Activated naive CD8-positive, alpha-beta T cell treated with anti-CD3 and anti-CD28 coated beads, Interleukin-2, amount 50 U/mL, for 16 hours (primary cell): ENCODE data around the gene TUSC2.
"Not testable (repeated sequence)": the region's sequence is repeated elsewhere in the genome, so short reads cannot be mapped to it uniquely, and the experiment has no call there.

Experiments
- DNase-seq: peaks from one replicate; pipeline ENCODE4 v3.0.0-alpha.2; 2020; ENCODE audit warnings: low read depth, low spot score

TUSC2 gene

DNA sequence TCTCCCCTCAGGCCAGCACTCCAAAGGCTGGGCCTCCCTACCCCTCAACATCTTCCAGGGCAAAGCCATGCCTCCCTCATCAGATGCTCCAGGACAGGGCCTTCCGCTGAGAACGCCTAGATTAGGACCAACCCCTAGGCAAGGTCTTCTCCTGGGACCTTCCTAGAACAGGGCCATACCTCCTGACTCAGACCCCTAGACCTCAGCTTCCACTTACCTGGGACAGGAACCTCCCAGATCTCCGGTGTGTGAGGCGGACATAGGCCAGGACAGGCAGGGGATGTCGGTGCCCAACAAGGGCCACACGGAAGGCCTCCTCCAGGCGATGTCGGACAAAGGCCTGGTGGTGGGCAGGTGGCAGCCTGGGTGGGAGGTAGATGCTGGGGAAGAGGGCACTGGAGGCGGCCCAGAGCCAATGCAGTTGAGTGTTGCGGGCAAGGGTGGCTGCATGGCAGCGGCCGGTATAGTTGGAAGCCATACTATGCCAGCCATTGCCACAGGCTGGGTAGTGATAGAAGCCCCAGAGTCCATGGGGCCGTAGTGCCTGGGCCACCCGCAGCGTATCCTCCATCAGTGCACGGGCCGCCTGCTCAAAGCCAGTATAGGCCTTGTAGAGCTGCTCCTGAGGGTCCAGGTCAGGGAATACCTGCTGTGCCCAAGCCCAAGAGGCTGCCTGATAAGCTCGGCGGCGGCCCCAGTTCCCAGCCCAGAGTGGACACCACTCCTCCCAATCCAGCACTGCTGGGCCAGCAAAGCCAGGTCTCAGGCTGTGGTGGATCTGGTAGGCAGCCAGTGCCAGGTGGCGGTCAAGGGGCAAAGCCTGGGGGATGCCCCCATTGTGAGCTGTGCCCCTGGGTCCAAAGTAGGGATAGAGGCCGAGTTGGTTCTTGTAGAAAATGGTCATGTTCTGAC is 33.3 kb downstream of the TUSC2 start:
- DNase-seq: no peak

DNA sequence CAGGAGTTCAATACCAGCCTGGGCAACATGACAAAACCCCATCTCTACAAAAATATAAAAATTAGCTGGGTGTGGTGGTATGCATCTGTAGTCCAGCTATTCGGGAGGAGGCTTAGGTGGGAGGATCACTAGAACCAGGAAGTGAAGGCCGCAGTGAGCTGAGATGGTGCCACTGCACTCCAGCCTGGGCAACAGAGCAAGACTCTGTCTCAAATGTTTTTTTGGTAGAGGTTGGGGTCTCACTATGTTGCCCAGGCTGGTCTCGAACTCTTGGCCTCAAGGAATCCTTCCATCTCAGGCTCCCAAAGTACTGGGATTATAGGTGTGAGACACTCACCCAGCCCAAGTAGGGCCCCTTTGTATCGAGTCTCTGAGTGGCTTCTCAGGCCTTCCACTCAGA is 33.9 kb downstream of the TUSC2 start:
- DNase-seq: no peak

DNA sequence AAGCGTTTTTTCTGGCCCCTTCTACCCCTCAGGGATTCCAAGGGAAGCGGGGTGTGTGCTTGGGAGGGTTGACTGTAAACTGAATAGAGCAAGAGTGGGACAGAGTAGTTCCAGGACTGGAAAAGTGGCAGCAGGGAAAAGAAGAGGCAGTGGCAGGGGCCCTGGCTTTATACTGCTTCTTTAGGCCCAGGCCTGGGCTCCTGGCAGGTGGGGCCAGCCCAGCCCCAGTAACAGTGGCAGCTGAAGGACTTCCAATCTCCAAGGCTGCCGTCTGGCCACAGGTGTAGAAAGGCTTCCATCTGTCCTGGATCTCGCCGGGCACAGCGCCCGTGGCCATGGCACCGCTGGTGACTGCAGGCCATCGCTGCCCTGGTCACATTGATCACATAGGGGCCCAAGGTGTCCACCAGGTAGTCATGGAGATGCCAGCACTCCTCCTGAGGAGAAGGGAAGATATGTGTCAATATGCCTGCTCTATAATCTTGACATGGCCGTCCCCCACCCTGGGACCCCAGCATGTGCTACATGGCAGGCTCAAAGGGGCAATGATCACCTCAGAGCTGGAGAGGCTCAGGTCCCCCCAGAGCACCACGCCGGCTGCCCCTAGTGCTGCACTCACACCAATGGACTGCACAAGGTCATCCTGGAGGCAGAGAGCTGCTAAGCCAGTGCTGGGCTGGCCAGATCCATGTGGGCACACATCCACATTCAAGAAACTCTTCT is 34.8 kb downstream of the TUSC2 start:
- DNase-seq: no peak

DNA sequence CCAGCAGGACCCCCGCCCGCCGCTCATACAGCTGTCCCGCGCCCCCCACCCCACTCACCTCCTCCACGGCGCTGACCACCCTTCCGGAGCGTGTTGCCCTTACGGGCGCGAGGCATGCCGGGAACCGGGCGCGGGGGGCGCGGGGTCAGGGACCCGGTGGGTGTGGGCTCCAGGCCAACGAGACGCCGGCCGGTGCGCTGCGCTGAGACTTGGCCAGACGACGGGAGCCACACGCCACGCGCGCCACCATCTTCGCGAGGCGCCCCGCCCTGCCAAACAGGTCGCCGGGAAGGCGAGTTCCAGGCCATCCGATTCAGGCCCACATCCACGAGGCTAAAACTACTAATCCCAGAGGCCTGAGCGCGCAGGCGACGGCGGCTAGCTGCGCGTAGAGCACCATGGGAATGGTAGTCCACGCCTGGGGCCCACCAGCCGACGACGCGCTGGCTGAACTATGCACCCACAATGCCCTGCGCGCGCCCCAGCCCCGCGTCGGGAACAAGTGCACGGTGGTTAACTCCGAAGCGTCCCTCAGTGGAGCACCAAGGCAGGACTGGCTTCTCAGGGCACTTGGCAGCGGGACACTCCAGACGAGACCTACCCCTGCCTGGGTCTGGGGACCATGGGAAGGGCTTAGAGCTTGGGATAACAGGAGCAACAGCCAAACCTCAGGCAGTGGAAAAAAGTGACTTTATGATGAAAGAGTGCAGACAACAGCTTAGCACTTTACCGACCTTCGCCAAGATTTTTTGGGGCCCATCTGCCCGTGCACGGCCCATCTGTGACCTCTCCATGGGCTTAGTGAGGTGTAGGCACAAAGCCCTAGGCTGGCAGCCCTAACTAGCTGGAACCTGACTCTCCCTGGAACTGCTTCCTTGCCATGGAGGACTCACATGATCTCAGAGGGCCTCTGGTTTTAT is 35.6 kb downstream of the TUSC2 start, which contains the start of gene IFRD2:
IFRD2 (minus strand) TSS at position 271 of the 920 bp plus-strand sequence; CDS start at position 116, 155 bp downstream.
- DNase-seq: peak; percentile 89

DNA sequence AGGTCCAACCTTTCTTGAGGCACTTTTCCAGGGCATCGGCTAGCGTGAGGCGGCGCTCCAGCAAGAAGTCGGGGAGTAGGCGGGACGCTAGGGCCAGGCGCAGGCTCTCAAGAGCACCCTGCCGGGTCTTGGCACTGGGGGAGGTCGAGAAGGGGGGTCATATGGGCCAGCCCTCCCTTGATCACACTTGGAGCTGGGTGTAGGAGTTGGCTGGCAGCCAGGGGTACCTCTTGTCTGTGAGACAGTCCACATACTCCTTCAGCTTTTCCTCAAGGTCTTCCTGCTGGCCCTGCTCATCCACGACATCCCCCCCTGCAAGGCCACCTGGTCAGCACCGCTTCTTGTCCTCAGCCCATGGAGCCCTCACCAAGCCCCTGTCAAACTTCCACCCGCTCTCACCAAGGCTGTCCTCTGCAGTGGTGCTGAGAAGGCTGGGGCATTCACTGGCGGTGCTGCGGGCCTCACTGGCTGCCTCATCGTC is 37.8 kb downstream of the TUSC2 start:
- no peak for DNase-seq

DNA sequence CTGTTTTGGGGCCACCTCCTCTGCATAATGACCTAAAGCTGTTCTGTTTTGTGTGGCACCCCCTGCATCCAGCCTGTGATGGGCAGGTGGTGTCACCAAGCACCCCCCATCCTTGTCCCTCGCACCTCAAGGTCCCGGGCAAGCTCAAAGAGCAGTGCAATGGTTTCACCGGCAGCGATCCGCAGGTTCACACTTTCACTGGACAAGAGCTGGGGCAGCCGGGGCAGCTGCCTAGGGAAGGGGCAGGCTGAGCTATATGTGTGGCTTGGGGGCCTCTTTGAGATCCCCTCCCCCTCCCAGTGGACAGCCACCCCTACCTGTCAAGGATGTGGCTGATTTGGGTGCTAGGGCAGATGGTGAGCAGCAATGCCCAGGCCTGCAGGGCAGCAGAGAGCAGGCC is 38.9 kb downstream of the TUSC2 start:
- no peak for DNase-seq

DNA sequence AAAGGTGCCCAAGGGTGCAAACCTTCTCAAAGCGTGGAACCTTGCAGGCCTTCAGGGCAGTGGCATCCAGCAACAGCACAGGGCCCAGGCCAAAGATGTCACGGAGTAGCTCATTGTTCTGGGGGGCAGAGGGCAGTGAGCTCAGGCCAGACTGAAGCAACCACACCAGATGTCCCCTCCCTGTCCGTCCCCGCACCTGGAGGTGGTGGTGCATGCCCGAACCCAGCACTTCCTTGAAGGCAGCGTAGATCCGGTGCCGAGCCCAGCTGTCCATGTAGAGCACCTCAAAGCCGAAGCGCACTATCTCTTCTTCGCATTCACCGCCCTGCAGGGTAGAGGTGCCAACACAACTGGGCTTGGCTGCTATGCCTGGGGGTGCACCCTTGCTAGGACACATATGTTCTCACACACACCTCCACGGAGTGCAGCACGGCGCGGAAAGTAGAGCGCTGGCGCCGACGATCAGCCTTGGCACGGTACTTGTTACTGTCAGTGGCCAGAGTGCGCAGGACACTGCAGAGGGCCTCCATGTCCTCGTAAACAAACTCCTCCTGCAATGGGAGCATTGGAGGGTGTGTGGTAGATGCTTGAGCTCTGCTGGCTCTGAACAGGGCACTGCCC is 39.5 kb downstream of the TUSC2 start:
- no peak for DNase-seq

DNA sequence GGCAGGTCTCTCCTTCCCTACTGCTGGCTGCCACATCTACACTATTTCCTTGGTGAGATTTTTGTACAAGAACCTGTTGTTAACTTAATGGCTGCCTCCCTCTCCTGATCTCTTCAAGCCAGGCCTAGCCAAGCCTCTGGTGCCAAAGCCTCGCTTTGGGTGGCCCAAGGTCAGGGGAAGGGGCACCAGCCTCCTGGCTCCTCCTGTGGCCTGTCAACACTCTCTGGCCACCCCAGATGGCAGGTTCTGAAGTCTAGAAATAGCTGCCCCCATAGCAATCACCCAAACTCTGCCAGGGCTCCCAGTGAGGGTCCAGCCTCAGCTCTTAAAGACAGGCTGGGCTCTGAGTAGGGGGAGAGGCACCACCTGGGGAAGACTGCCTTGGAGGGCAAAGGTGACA is 40.8 kb downstream of the TUSC2 start:
- no peak for DNase-seq

DNA sequence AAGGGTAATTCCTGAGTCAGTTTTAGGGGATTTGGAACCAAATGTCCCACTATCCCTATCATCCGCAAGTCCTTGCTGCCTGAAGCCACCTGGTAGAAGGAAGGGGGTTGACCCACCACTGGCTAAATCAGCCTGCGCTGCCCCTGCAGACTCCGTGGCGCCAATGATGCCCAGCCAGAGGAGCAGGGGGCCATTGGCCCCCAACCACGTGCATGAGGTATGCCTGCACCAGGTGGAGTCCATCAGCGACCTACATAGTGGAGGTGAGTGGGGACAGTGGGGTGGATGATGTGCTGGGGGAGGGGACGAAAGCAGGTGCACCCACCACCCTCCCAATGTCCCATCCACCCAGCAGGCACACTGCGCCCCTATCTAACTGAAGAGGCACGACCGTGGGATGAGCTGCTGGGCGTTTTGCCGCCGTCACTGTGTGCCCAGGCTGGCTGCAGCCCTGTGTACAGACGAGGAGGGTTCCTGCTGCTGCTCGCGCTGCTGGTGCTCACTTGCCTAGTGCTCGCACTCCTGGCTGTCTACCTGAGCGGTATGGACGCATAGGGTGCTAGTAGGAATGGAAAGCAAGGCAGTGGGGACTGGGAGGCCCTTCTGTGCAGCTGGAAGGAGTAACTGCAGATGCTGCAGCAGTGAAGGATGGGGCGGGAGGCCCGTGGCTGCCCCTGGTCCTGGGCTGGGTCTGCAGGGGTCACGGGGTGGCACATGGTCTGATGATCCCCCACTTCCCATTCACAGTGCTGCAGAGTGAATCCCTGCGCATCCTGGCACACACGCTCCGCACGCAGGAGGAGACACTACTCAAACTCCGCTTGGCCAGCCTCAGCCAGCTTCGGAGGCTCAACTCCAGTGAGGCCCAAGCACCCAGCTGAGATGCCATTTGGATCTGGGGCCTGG is 41.4 kb downstream of the TUSC2 start:
- DNase-seq: no peak

DNA sequence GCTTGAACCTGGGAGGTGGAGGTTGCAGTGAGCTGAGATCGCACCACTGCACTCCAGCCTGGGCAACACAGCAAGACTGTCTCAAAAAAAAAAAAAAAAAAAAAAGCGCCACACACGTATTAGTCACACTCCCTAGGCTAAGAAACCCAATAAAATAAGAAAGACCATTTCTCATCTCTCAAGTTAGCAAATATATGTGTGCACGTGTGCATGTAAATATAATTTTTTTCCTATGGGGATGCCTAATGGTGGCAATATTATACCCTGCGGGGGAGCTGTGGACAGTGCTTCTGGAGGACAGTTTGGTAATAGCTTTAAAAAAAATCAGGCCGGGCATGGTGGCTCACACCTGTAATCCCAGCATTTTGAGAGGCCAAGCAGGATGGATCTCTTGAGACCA is 43.9 kb downstream of the TUSC2 start:
- not testable (repeated sequence) for DNase-seq

DNA sequence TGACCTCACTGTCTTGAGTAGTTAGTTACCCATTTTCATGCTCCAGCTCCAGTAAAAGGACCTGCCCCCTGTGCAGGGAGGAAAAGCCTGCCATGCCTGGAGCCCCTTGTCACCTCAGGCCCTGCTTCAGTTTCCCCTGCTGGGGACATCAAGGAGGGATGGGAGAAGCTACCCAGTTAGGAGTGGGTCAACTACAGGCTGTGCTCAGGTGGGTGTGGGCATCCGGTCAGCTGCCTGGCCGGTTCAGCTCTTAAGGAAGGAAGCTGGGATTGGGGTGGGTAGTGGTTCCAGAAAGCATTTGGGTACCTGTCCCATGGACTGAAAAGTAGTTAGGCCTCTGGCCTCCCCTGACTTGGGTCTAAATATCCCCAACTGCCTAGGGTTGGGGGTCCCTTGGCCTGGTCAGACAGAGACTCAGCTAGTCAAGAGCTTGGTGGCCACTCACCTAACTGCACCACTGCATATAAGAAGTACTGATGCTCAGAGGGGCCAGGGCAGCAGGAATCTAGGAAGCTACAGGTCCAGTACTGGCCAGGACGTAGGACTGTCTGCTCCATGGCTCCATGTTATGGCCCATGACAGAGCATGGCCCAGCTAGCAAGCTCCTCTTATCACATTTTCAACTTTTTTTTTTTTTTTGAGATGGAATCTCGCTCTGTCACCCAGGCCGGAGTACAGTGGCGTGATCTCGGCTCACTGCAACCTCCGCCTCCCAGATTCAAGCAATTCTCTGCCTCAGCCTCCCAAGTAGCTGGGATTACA is 48.6 kb downstream of the TUSC2 start:
- DNase-seq: no peak

DNA sequence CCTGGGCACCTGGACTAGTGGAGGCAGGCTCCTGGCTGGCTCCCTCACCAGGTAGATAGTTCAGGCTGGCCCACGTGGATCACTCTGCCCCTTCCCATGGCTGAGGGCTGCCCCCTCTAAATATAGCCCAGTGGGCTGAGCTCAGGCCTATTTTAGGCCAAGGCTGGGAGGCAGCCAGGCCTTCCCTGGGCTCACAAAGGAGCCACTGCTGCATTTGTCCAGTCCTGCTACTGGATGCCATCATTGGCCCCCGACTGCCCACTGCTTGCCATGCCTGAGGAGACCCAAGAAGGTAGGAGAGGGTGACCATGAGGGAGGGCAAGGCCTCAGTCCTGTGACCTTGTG is 49.2 kb downstream of the TUSC2 start, which contains the start of gene LSMEM2:
LSMEM2 (plus strand) TSS at position 208 of the 345 bp plus-strand sequence; CDS start at position 235, 27 bp downstream.
- DNase-seq: no peak

DNA sequence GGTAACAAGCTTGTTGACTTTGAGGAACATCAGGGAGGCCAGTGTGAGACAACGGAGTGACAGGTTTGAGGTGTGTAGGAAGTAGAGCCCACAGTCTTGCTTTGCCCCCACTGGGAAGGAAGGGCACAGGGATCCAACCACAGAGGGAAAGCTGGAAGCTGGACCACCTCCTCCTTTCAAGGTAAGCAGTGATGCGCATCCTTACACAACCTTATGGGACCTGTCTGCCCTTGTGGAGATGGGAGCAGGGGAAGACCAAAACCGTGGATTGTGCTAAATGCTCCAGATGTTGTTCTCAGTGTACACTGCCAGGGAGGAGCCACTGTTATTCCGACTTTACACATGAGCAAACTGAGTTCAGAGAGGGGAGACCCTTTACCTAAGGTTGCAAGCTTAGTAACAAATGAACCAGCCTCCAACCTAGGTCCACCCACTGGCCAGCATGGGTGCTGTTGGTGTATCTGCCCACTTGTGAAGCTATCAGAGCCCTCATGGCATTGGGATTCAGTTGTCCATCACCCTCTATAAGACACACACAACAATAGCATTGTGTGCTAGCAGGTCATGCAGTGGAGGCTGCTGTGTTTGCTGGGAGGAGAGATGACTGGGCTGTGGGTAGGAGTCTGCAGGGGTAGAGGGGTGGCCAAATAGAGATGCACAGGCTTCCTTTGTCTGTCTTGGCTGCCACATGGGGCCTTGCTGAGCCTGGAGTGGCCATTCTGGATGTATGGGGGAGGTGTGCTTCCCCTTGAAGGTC is 49.7 kb downstream of the TUSC2 start:
- DNase-seq: no peak

DNA sequence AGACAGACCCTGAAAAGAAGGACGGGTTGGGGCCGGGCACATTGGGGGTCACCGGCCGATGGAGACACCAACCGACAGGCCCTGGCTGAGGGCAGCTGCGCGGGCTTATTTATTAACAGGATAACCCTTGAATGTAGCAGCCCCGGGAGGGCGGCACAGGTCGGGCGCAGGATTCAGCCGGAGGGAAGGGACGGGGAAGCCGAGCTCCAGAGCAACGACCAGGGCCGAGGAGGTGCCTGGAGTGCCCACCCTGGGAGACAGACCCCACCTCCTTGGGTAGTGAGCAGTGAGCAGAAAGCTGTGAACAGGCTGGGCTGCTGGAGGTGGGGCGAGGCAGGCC is 51.3 kb downstream of the TUSC2 start:
- DNase-seq: no peak

DNA sequence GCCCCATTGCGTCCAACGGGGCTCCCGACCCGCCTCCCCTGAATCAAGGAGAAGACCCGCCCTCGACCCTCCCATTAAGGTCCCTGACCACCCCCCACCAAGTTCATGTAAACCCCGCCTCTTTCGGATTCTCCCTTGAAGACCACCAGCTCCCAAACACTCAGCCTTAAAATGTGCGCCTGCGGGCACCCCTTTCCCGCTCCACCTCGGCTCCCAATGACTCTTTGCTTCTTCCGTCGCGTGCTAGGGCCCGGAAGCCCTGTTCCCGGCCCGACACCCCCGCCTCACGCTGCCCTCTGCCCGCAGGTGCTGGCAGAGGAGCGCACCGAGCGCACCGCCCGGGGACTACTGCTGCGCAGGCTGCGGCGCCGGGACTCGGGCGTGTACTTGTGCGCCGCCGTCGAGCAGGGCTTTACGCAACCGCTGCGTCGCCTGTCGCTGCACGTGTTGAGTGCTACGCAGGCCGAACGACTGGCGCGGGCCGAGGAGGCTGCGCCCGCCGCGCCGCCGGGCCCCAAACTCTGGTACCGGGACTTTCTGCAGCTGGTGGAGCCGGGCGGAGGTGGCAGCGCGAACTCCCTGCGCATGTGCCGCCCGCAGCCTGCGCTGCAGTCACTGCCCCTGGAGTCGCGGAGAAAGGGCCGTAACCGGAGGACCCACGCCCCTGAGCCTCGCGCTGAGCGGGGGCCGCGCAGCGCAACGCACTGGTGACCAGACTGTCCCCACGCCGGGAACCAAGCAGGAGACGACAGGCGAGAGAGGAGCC is 51.8 kb downstream of the TUSC2 start:
- DNase-seq: no peak

DNA sequence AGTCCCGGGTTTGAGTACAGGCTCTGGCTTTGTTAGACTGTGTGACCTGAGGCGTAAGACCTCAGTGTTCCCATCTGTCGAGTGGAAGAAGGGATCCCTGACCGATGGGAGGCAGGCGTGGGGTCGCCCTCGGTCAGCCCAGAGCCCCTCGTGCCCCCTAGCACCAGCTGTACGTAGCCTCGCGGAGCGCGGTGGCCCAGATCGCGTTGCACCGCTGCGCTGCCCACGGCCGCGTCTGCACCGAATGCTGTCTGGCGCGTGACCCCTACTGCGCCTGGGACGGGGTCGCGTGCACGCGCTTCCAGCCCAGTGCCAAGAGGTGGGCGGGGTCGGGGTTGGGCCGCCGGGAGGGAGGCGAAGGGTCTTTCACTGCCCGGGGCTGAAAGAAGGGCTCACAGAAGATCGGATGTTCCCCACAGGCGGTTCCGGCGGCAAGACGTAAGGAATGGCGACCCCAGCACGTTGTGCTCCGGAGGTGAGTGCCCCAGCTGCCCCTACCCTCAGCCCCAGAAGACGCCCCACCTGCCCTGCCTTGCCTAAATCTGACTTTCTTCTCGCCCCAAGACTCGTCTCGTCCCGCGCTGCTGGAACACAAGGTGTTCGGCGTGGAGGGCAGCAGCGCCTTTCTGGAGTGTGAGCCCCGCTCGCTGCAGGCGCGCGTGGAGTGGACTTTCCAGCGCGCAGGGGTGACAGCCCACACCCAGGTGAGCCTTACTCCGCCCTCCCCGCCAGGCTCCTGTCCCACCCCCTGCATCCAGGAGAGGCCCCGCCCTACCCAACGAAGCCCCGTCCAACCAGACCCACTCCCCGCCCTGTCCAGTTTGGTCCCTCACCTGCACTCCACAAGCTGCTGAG is 52.7 kb downstream of the TUSC2 start:
- DNase-seq: no peak
